T-helper 1 cell treated with Interleukin-12 subunit alpha and Interleukin-12 subunit beta and Interleukin-4 antibody, amounts not matched to agents 30 μg/mL and 1 μg/mL, for 36 hours (primary cell): ENCODE measurements around the gene NRP1.
A peak's percentile ranks its signal among the peaks of the same experiment; 100 is the strongest.

Experiments used
- H3K27ac Mint-ChIP-seq: one replicate; pipeline ENCODE4 v1.8.0; 2021; ENCODE audit warnings: mild to moderate bottlenecking, mixed read lengths
- H3K27me3 Mint-ChIP-seq: one replicate; pipeline ENCODE4 v1.8.0; 2021; ENCODE audit warnings: low read depth, mixed read lengths
- H3K36me3 Mint-ChIP-seq: one replicate; pipeline ENCODE4 v1.8.0; 2021; ENCODE audit warnings: low read depth, mixed read lengths
- H3K4me1 Mint-ChIP-seq: one replicate; pipeline ENCODE4 v1.8.0; 2021; ENCODE audit warnings: low read depth, mixed read lengths
- H3K4me3 Mint-ChIP-seq: one replicate; pipeline ENCODE4 v1.8.0; 2021; ENCODE audit warnings: mild to moderate bottlenecking, moderate library complexity, mixed read lengths
- H3K9me3 Mint-ChIP-seq: one replicate; pipeline ENCODE4 v1.8.0; 2021; ENCODE audit warnings: mixed read lengths

Gene NRP1

GRCh38 chr10:33257439-33258080, 76.9 kb downstream of the NRP1 start:
- Mint-ChIP-seq H3K4me3 (no peak overlapping the region), H3K4me1 (peaks cover 6% of the 10 kb centered on the region), H3K27ac (no peak overlapping the region), H3K27me3 (peaks cover 43% of the 10 kb centered on the region), H3K9me3 (no peaks in the 10 kb centered on the region), H3K36me3 (no peaks in the 10 kb centered on the region)

DNA sequence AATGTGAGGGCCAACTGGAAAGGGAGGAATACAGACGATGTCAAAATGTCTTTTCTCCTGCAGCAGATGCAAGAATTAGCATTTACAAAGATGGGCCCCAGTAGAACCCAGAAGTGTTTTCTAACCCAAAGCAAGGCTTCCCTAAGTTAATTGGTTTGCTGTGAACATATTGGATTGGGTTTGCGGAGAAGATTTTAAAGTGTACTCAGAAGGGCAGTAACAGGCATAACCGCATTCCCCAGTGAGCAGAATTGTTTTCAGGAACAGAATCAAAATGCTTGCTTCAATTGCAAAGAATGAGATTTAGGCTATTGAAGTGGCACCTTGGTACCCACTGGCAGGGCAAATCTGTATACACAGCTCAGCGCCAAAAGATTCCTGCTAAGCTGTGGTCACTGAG, 78.0 kb downstream of the NRP1 start:
- Mint-ChIP-seq H3K4me3 (no peak overlapping the region), H3K9me3 (no peaks in the 10 kb centered on the region), H3K27me3 (peaks cover 42% of the 10 kb centered on the region), H3K36me3 (no peaks in the 10 kb centered on the region), H3K4me1 (peaks cover 9% of the 10 kb centered on the region), H3K27ac (no peak overlapping the region)

DNA sequence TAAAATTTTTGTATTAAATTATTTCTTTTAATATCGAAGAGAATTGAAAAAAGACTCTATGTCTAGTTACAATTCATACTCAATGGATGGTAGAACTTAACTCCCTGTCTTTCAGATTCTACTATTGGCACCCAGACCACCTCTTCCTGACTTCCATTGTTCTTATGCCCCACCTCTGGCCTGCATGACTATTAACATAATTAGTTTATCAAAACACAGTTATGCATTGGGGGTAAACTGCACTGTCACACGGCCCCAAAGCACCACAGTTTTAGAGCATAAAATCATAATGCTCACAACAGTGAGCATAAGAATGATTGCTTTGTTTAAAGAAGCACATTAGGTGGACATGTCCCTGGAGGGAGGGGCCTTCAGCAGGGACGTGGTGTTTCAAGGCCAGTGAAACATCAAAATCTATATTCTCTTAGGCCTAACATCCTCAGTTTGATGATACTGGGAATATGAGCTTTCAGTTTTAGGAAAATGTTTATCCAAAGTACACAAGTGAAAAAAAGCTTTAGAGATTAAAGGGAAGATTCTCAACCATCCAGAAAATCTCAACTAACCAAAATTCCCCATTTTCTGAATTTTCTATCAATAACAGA, 79.8 kb downstream of the NRP1 start:
- H3K4me3 Mint-ChIP-seq, result no peak overlapping the region
- peaks cover 1% of the 10 kb centered on the region for H3K36me3 Mint-ChIP-seq
- peaks cover 56% of the 10 kb centered on the region for H3K27me3 Mint-ChIP-seq
- H3K9me3 Mint-ChIP-seq, result peaks cover 13% of the 10 kb centered on the region
- peaks cover 14% of the 10 kb centered on the region for H3K4me1 Mint-ChIP-seq
- H3K27ac Mint-ChIP-seq, result no peak overlapping the region

GRCh38 chr10:33253411-33253810, 81.1 kb downstream of the NRP1 start:
- peaks cover 1% of the 10 kb centered on the region for H3K36me3 Mint-ChIP-seq
- H3K9me3 Mint-ChIP-seq, result peaks cover 13% of the 10 kb centered on the region
- H3K4me1 Mint-ChIP-seq, result peaks cover 27% of the 10 kb centered on the region
- H3K4me3 Mint-ChIP-seq, result no peak overlapping the region
- peaks cover 57% of the 10 kb centered on the region for H3K27me3 Mint-ChIP-seq
- no peak overlapping the region for H3K27ac Mint-ChIP-seq

DNA sequence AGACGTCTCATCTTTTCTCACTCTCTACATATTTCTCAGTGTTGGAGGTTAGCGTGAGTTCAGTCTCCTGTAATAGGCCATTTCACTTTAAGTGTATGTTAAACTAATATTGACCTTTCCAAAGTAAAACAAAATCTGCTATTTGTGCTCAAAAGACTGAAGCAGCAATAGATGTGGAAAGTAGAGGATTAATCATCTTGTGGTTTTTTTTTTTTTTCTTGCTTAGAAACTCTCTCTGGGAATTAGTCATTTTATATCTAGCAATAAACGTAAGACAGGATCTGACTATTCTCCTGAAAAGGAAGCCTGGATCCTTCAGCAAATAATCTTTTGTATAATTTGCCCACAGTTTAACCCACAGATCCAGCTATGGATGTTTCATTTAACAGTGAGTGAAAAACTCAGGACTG, 81.7 kb downstream of the NRP1 start:
- H3K4me3 Mint-ChIP-seq, result no peak overlapping the region
- peaks cover 33% of the 10 kb centered on the region for H3K4me1 Mint-ChIP-seq
- H3K9me3 Mint-ChIP-seq, result peaks cover 13% of the 10 kb centered on the region
- H3K27ac Mint-ChIP-seq, result peak overlapping the region; percentile 64
- H3K27me3 Mint-ChIP-seq, result peaks cover 56% of the 10 kb centered on the region
- peaks cover 1% of the 10 kb centered on the region for H3K36me3 Mint-ChIP-seq

GRCh38 chr10:33252324-33252723, 82.1 kb downstream of the NRP1 start:
- H3K27ac Mint-ChIP-seq, result no peak overlapping the region
- peaks cover 13% of the 10 kb centered on the region for H3K9me3 Mint-ChIP-seq
- no peak overlapping the region for H3K4me3 Mint-ChIP-seq
- H3K36me3 Mint-ChIP-seq, result peaks cover 1% of the 10 kb centered on the region
- H3K4me1 Mint-ChIP-seq, result peaks cover 33% of the 10 kb centered on the region
- peaks cover 56% of the 10 kb centered on the region for H3K27me3 Mint-ChIP-seq

DNA sequence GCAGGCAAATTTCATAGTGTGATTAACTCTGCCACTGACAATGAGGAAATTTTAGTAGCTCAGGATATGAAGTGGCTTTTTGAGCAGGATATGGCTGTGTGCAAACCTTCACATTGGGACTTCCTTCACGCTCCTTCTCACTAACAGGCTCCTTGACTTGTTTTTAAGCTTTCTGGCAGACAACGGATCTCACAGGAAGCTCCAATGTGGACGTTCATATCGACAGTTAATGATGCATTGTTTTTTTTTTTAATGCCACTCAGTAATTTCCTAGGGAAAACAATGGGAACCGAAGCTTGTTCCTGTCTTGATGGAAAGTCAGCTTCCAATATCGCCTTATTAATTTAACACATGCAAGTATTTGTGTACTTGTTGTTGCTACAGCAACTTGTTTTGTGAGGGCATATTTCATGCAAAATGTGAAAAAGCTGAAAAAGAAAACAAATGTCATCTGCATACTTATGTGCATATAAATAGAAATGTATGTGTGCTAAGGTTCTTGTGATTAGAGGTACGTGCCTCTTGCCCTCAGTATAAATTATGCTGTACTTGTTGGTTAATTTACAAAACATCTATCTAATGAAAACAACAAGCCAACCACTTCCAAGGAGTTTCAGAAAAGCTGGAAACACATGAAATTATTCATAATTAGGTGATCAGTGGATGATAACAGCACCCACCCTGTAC, 84.7 kb downstream of the NRP1 start:
- peaks cover 56% of the 10 kb centered on the region for H3K27me3 Mint-ChIP-seq
- no peak overlapping the region for H3K27ac Mint-ChIP-seq
- H3K9me3 Mint-ChIP-seq, result peaks cover 13% of the 10 kb centered on the region
- H3K4me1 Mint-ChIP-seq, result peaks cover 33% of the 10 kb centered on the region
- peaks cover 3% of the 10 kb centered on the region for H3K36me3 Mint-ChIP-seq
- H3K4me3 Mint-ChIP-seq, result peak overlapping the region; percentile 50

DNA sequence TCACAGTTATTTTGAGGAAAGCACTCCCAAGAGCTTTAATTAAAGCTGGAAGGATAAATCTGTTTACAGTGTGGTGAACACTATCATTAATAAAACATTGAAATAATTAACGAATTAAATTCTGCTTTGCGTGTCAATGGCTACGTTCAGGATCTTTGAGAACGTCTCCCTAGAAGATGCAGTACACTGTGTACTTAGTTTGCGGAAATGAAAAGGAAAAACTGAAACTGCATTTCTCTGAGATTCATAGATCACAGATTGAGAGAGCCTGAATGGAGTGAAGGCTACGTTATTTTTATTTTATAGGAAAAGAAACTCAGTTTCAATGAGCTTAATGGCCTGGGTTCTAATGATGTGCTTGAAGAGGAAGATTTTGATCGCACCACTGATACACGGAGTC, 85.3 kb downstream of the NRP1 start:
- peaks cover 3% of the 10 kb centered on the region for H3K36me3 Mint-ChIP-seq
- H3K27ac Mint-ChIP-seq, result no peak overlapping the region
- H3K27me3 Mint-ChIP-seq, result peaks cover 60% of the 10 kb centered on the region
- peaks cover 33% of the 10 kb centered on the region for H3K4me1 Mint-ChIP-seq
- peak overlapping the region; percentile 50 for H3K4me3 Mint-ChIP-seq
- H3K9me3 Mint-ChIP-seq, result peaks cover 13% of the 10 kb centered on the region

DNA sequence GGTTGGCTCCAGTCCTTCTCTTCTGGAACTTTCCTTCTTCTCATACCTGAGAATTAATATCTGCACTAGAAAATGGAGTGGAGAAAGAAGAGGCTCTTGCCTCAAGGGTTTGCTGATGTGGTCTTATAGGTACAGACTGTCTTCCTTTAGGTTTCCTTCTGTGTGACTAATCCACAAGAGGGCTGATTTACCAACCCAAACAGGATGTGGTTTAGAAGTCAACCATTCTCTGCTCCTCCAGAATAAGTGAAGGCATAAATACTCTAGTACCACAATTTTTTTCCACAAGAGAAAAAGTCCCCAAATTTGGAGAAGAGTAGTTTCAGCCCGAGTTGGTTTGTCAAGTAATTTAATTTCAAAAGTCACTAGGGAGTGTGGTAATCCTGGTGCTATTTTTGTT, 85.8 kb downstream of the NRP1 start:
- Mint-ChIP-seq H3K4me1 (peaks cover 33% of the 10 kb centered on the region), H3K27me3 (peaks cover 58% of the 10 kb centered on the region), H3K36me3 (peaks cover 3% of the 10 kb centered on the region), H3K27ac (peak overlapping the region; percentile 45), H3K4me3 (peak overlapping the region; percentile 50), H3K9me3 (peaks cover 13% of the 10 kb centered on the region)

- peaks cover 25% of the 10 kb centered on the region for H3K4me1 Mint-ChIP-seq
- no peak overlapping the region for H3K4me3 Mint-ChIP-seq
- peaks cover 50% of the 10 kb centered on the region for H3K27me3 Mint-ChIP-seq
- peaks cover 13% of the 10 kb centered on the region for H3K9me3 Mint-ChIP-seq
- H3K36me3 Mint-ChIP-seq, result peaks cover 3% of the 10 kb centered on the region
- no peak overlapping the region for H3K27ac Mint-ChIP-seq
Measured at GRCh38 chr10:33247221-33247922, 87.1 kb downstream of the NRP1 start.

DNA sequence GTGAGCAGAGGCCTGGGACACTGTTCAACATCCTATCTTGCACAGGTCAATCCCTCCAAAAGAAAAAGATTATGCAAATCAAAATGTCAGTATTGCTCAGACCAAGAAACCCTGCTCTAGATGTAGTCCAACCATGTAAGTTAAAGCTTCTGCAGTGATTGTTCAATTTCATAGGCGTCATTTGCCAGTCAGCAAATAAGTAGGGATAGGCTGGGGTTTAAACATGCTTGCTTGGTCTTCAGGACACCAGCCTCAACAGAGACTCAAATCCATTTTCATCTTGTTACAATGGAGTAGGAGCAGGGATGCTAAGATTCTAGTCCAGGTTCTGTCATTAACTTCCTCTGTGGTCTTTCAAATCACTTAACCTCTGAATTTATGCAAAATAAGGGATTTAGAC, 89.1 kb downstream of the NRP1 start:
- peaks cover 24% of the 10 kb centered on the region for H3K4me1 Mint-ChIP-seq
- H3K9me3 Mint-ChIP-seq, result peaks cover 4% of the 10 kb centered on the region
- no peak overlapping the region for H3K4me3 Mint-ChIP-seq
- H3K27me3 Mint-ChIP-seq, result peaks cover 52% of the 10 kb centered on the region
- H3K36me3 Mint-ChIP-seq, result peaks cover 1% of the 10 kb centered on the region
- no peak overlapping the region for H3K27ac Mint-ChIP-seq

DNA sequence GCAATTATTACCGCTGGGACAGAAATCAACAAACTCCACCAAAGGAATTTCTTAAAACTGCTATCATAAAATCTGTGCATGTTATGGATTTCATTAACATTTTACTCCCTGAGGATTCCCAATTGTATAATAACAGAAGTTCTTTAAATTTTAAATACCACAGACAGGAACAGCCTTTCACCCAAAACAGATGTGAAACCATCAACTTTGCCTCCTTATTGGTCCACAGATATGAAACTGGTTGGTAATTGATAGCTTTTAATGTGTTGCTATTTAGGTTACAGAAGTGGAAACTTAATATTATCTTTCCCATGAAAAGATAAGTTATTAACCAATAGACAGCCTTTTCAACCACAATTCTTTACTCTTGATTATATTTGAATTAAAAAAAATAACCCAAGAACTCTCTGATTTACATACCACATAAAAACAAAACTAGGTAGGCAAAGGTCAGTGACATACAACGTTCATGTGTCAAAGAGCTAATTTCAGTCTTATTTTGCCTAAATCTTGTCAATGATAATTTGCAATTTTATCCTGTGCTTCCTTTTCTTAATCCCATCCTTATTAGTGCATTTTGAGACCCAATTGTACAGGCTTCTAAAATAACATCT, 90.0 kb downstream of the NRP1 start:
- H3K4me1 Mint-ChIP-seq, result peaks cover 17% of the 10 kb centered on the region

GRCh38 chr10:33243703-33244102, 90.8 kb downstream of the NRP1 start:
- H3K27ac Mint-ChIP-seq, result no peak overlapping the region
- peaks cover 44% of the 10 kb centered on the region for H3K27me3 Mint-ChIP-seq
- H3K9me3 Mint-ChIP-seq, result no peaks in the 10 kb centered on the region
- peaks cover 9% of the 10 kb centered on the region for H3K4me1 Mint-ChIP-seq
- H3K36me3 Mint-ChIP-seq, result peaks cover 1% of the 10 kb centered on the region
- H3K4me3 Mint-ChIP-seq, result no peak overlapping the region

More for the DNA sequence above, 90.0 kb downstream of the NRP1 start:
- Mint-ChIP-seq H3K4me3 (no peak overlapping the region), H3K9me3 (no peaks in the 10 kb centered on the region), H3K27ac (no peak overlapping the region), H3K27me3 (peaks cover 51% of the 10 kb centered on the region), H3K36me3 (peaks cover 1% of the 10 kb centered on the region)

DNA sequence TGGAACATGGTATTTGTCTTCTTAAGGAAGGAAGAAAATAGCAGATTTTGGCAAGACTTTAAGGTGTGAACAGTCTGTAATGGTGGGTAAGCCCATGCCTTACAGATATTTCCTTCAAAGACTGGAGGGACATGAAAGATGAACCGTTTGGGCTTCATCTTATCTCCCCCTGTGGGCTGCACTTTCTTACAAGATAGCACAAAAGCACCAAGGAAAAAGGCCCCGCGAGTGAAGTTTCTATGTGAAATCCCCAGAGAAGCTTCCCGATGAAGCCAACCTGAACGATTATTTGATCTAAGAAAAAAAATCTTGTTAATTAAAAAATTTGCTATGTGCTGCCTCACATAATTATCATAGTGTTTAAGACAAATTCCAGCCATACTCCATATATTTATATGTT, 91.5 kb downstream of the NRP1 start:
- Mint-ChIP-seq H3K27me3 (peaks cover 42% of the 10 kb centered on the region), H3K4me3 (no peak overlapping the region), H3K36me3 (peaks cover 1% of the 10 kb centered on the region), H3K9me3 (no peaks in the 10 kb centered on the region), H3K4me1 (peaks cover 1% of the 10 kb centered on the region), H3K27ac (no peak overlapping the region)
